ENCODE measurements around the gene MTNR1A. TPM values are rescaled to one million over a fixed set of nuclear protein-coding genes. Genes with fewer than 3 reads are reported as not detected.

The MTNR1A gene
- total RNA-seq, 3 donors from 2014 or later, result 1.4 to 4.9 (median 3.8) TPM

GRCh38 chr4:186591651-186592050 is 36.3 kb upstream of the MTNR1A start:
- intact Hi-C loops (cut with DNase I, micrococcal nuclease), result loop anchor here in 1 of 2 donors (5.0 kb wide), 1 partner anchor 294 kb away; no protein-coding TSS in a partner anchor
- DNase-seq, result no peak
- no peaks in the 10 kb centered on the region for H3K36me3 ChIP-seq (ENCODE audit: low read depth)

DNA sequence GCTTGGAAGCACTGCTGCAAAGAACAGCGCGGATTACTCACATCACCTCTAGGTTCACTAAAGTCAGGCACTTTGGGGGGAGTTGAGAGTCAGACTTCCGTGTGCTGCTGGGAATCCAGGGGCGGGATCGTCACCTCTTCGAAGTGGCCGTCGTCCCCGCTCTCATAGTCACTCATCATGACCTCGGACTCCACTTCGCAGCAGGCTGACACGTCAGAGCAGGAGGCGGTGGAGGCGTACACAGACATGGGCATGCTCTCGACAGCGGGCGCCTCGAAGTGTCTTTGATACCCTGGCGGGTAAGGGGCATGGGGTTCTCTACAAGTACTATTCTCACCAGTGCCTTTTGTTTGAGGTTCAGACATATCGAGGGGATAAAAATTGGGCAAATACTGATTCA is 33.1 kb upstream of the MTNR1A start:
- TF ChIP-seq CTCF (IDR thresholded peaks at IDR 0.05), result no peak
- intact Hi-C loops (cut with DNase I, micrococcal nuclease), result loop anchor here in 1 of 2 donors (10.0 kb wide), 1 partner anchor 294 kb away; no protein-coding TSS in a partner anchor
- no peaks in the 10 kb centered on the region for H3K9me3 ChIP-seq
- DNase-seq (no peak), ATAC-seq (no peak)
- no peaks in the 10 kb centered on the region for H3K4me1 ChIP-seq (ENCODE audit: low read depth)
- no peak overlapping the region for H3K4me3 ChIP-seq
- no peaks in the 10 kb centered on the region for H3K36me3 ChIP-seq (ENCODE audit: low read depth)

More at GRCh38 chr4:186591651-186592050, 36.3 kb upstream of the MTNR1A start:
- no peak for TF ChIP-seq CTCF (IDR thresholded peaks at IDR 0.05)
- H3K4me3 ChIP-seq, result no peak overlapping the region
- H3K9me3 ChIP-seq, result no peaks in the 10 kb centered on the region
- no peaks in the 10 kb centered on the region for H3K4me1 ChIP-seq (ENCODE audit: low read depth)
- no peak for ATAC-seq

- H3K9me3 ChIP-seq, result no peaks in the 10 kb centered on the region
- H3K36me3 ChIP-seq (ENCODE audit: low read depth), result no peaks in the 10 kb centered on the region
- ATAC-seq (peak; percentile 80), DNase-seq (peak in 2 of 3 donors; percentile 71 to 92)
- H3K4me1 ChIP-seq (ENCODE audit: low read depth), result no peaks in the 10 kb centered on the region
- intact Hi-C loops (cut with DNase I, micrococcal nuclease), result loop anchor here in 1 of 2 donors (10.0 kb wide), 1 partner anchor 293 kb away; no protein-coding TSS in a partner anchor
- peak; percentile 56 for TF ChIP-seq CTCF (IDR thresholded peaks at IDR 0.05)
- no peak overlapping the region for H3K4me3 ChIP-seq
Measured at GRCh38 chr4:186587416-186588018, 32.1 kb upstream of the MTNR1A start.

DNA sequence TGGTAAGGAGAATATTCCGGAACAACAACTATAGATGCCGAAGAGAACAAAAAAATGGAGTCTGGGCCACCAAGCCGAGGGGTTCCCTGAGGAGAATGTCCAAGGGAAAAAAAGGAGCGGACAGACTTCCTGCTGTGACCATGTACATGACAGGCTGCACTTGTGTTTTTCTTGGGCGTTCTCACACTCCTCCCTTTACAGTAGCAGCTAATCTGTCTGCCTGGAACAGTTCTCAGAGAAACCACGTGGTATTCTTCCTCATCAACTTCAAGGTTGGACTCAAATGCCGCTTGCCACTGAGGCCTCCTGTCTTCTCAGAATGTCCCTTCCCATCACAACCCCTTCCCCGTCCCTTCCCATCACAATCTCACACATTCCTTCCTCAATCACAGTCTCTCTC is 30.8 kb upstream of the MTNR1A start:
- H3K4me1 ChIP-seq (ENCODE audit: low read depth), result no peaks in the 10 kb centered on the region
- ATAC-seq (no peak), DNase-seq (no peak)
- no peak overlapping the region for H3K4me3 ChIP-seq
- no peak for TF ChIP-seq CTCF (IDR thresholded peaks at IDR 0.05)
- H3K36me3 ChIP-seq (ENCODE audit: low read depth), result no peaks in the 10 kb centered on the region
- intact Hi-C loops (cut with DNase I, micrococcal nuclease), result loop anchor here in 1 of 2 donors (10.0 kb wide), 1 partner anchor 291 kb away; no protein-coding TSS in a partner anchor
- no peaks in the 10 kb centered on the region for H3K9me3 ChIP-seq

GRCh38 chr4:186584912-186585311 is 29.5 kb upstream of the MTNR1A start:
- H3K9me3 ChIP-seq, result no peaks in the 10 kb centered on the region
- no peak overlapping the region for H3K4me3 ChIP-seq
- H3K4me1 ChIP-seq (ENCODE audit: low read depth), result no peaks in the 10 kb centered on the region
- no peak for TF ChIP-seq CTCF (IDR thresholded peaks at IDR 0.05)
- no peak for ATAC-seq
- intact Hi-C loops (cut with DNase I, micrococcal nuclease), result loop anchor here in 1 of 2 donors (10.0 kb wide), 1 partner anchor 290 kb away; no protein-coding TSS in a partner anchor
- DNase-seq, result no peak
- no peaks in the 10 kb centered on the region for H3K36me3 ChIP-seq (ENCODE audit: low read depth)

Measured in mucosa of descending colon (tissue), 3 donors.